Posterior vena cava (tissue), 2 donors: Measurements from ENCODE around the gene DCAF5. TPM values are rescaled to one million over a fixed set of nuclear protein-coding genes. Genes with fewer than 3 reads are reported as not detected.
"Not testable (repeated sequence)": the region's sequence is repeated elsewhere in the genome, so short reads cannot be mapped to it uniquely, and the experiment has no call there.

Source experiments
- DNase-seq: peaks from one replicate; pipeline ENCODE4 v3.0.0-alpha.2; 2020; ENCODE audit warnings: low spot score
- intact Hi-C, 2 donors: fragments of 100-400 bp; cut with DNase I; formaldehyde crosslinking; loops; one replicate each; pipeline versions ENCODE4 v1.14.1 to v1.14.2; 2022 to 2023
- total RNA-seq, 2 donors: library from RNA; stranded (reverse); fragmentation: NEBNext Ultra II Directional; extraction: Animal tissue kit (Norgen Biotek cat#: 25700); gene quantifications; one replicate each; pipeline ENCODE4 v1.2.1, GENCODE V29; 2021
- donor health status: DM: yes; HTN: yes; CAD: no.
- donor health status: DM: yes; HTN: yes; CAD: no.

DCAF5 gene
- total RNA-seq, 2 donors from 2014 or later, result 42.3 to 50.0 TPM

GRCh38 chr14:69036757-69037506 lies 116.0 kb downstream of the DCAF5 start:
- intact Hi-C loops, result no loop called here

GRCh38 chr14:69034612-69035262 lies 118.2 kb downstream of the DCAF5 start:
- no peak for DNase-seq
- intact Hi-C loops, result no loop called here

More at GRCh38 chr14:69036757-69037506, 116.0 kb downstream of the DCAF5 start:
- no peak for DNase-seq

GRCh38 chr14:69027242-69027913 lies 125.5 kb downstream of the DCAF5 start:
- no peak for DNase-seq
- intact Hi-C loops, result no loop called here

- DNase-seq, result no peak
- intact Hi-C loops, result no loop called here
These were observed 129.9 kb downstream of the DCAF5 start for GRCh38 chr14:69023035-69023434.

GRCh38 chr14:69022093-69022492 lies 130.8 kb downstream of the DCAF5 start:
- intact Hi-C loops, result not testable (repeated sequence)

GRCh38 chr14:69017706-69018105 lies 135.2 kb downstream of the DCAF5 start:
- intact Hi-C loops, result no loop called here
- no peak for DNase-seq

More at GRCh38 chr14:69022093-69022492, 130.8 kb downstream of the DCAF5 start:
- DNase-seq, result not testable (repeated sequence)

- DNase-seq, result no peak
- intact Hi-C loops, result no loop called here
These were observed 138.1 kb downstream of the DCAF5 start for GRCh38 chr14:69014829-69015259.

GRCh38 chr14:69013943-69014782 lies 138.8 kb downstream of the DCAF5 start:
- intact Hi-C loops, result no loop called here
- peak; percentile 85 for DNase-seq

GRCh38 chr14:69012256-69012953 lies 140.5 kb downstream of the DCAF5 start:
- intact Hi-C loops, result no loop called here
- DNase-seq, result no peak

GRCh38 chr14:69010648-69011047 lies 142.3 kb downstream of the DCAF5 start:
- intact Hi-C loops, result no loop called here
- DNase-seq, result no peak

GRCh38 chr14:69008421-69008884 lies 144.5 kb downstream of the DCAF5 start:
- no peak for DNase-seq
- intact Hi-C loops, result no loop called here

GRCh38 chr14:69006346-69006745 lies 146.6 kb downstream of the DCAF5 start:
- intact Hi-C loops, result no loop called here
- no peak for DNase-seq

- intact Hi-C loops, result no loop called here
- peak; percentile 94 for DNase-seq
These were observed 147.3 kb downstream of the DCAF5 start for GRCh38 chr14:69005432-69006148.

GRCh38 chr14:69004731-69005431 lies 148.0 kb downstream of the DCAF5 start:
- intact Hi-C loops, result loop anchor here in 1 of 2 donors (5.0 kb wide), 2 partner anchors 37 to 82 kb away; no protein-coding TSS in a partner anchor
- DNase-seq, result no peak

- DNase-seq, result no peak
- intact Hi-C loops, result loop anchor here in 1 of 2 donors (5.0 kb wide), 2 partner anchors 39 to 84 kb away; no protein-coding TSS in a partner anchor
These were observed 149.3 kb downstream of the DCAF5 start for GRCh38 chr14:69003626-69004025.

- intact Hi-C loops, result loop anchor here in 1 of 2 donors (5.0 kb wide), 2 partner anchors 40 to 85 kb away; no protein-coding TSS in a partner anchor
- no peak for DNase-seq
These were observed 150.8 kb downstream of the DCAF5 start for GRCh38 chr14:69002069-69002468.

- intact Hi-C loops, result loop anchor here in 1 of 2 donors (5.0 kb wide), 2 partner anchors 41 to 86 kb away; no protein-coding TSS in a partner anchor
- DNase-seq, result no peak
These were observed 151.5 kb downstream of the DCAF5 start for GRCh38 chr14:69001375-69001774.
